ENCODE results near the gene DOCK9.

The DOCK9 gene

GRCh38 chr13:98977568-98978265, at the start of gene DOCK9:
Gene DOCK9 (minus strand): TSS chr13:98978064. CDS start chr13:98977909, 155 bp downstream.
- no peaks in the 10 kb centered on the region for H3K9me3 ChIP-seq (ENCODE audit: insufficient read depth, low read depth, low read length)
- H3K4me3 ChIP-seq (ENCODE audit: low read length), result peak within 1 kb of the TSS; percentile 31
- H3K36me3 ChIP-seq (ENCODE audit: insufficient read depth, low read depth, low read length), result no peaks in the 10 kb centered on the region
- H3K27ac ChIP-seq (ENCODE audit: low read length), result no peak within 1 kb of the TSS
- H3K4me1 ChIP-seq (ENCODE audit: insufficient read depth, low read length), result peaks cover 38% of the 10 kb centered on the region
- H3K27me3 ChIP-seq (ENCODE audit: insufficient read depth, low read length), result no peaks in the 10 kb centered on the region
- peak within 1 kb of the TSS; percentile 35; the same call in 1 of the 2 replicates for H3K9ac ChIP-seq (ENCODE audit: low read depth, low read length)

GRCh38 chr13:99027260-99027659, 49.4 kb upstream of the DOCK9 start:
- no peak overlapping the region for H3K27ac ChIP-seq (ENCODE audit: low read length)
- H3K9ac ChIP-seq (ENCODE audit: low read depth, low read length), result no peak overlapping the region
- H3K4me1 ChIP-seq (ENCODE audit: insufficient read depth, low read length), result no peaks in the 10 kb centered on the region
- no peak overlapping the region for H3K4me3 ChIP-seq (ENCODE audit: low read length)
- H3K9me3 ChIP-seq (ENCODE audit: insufficient read depth, low read depth, low read length), result 0 out of 2 replicates have a peak, but pooled peaks cover 6% of the 10 kb centered on the region
- no peaks in the 10 kb centered on the region for H3K36me3 ChIP-seq (ENCODE audit: insufficient read depth, low read depth, low read length)
- no peaks in the 10 kb centered on the region for H3K27me3 ChIP-seq (ENCODE audit: insufficient read depth, low read length)

GRCh38 chr13:99022941-99023340, 45.1 kb upstream of the DOCK9 start:
- Histone ChIP-seq H3K9me3 (ENCODE audit: insufficient read depth, low read depth, low read length) (no peaks in the 10 kb centered on the region), H3K4me3 (ENCODE audit: low read length) (no peak overlapping the region), H3K9ac (ENCODE audit: low read depth, low read length) (no peak overlapping the region), H3K36me3 (ENCODE audit: insufficient read depth, low read depth, low read length) (no peaks in the 10 kb centered on the region), H3K27ac (ENCODE audit: low read length) (no peak overlapping the region), H3K4me1 (ENCODE audit: insufficient read depth, low read length) (no peaks in the 10 kb centered on the region), H3K27me3 (ENCODE audit: insufficient read depth, low read length) (no peaks in the 10 kb centered on the region)

GRCh38 chr13:99018418-99019180, 40.7 kb upstream of the DOCK9 start:
- Histone ChIP-seq H3K27me3 (ENCODE audit: insufficient read depth, low read length) (no peaks in the 10 kb centered on the region), H3K36me3 (ENCODE audit: insufficient read depth, low read depth, low read length) (no peaks in the 10 kb centered on the region), H3K4me1 (ENCODE audit: insufficient read depth, low read length) (no peaks in the 10 kb centered on the region; the same call in 1 of the 2 replicates), H3K27ac (ENCODE audit: low read length) (no peak overlapping the region), H3K4me3 (ENCODE audit: low read length) (no peak overlapping the region), H3K9me3 (ENCODE audit: insufficient read depth, low read depth, low read length) (no peaks in the 10 kb centered on the region), H3K9ac (ENCODE audit: low read depth, low read length) (no peak overlapping the region)

- Histone ChIP-seq H3K4me1 (ENCODE audit: insufficient read depth, low read length) (no peaks in the 10 kb centered on the region; the same call in 1 of the 2 replicates), H3K27ac (ENCODE audit: low read length) (no peak overlapping the region), H3K27me3 (ENCODE audit: insufficient read depth, low read length) (no peaks in the 10 kb centered on the region), H3K9me3 (ENCODE audit: insufficient read depth, low read depth, low read length) (no peaks in the 10 kb centered on the region), H3K9ac (ENCODE audit: low read depth, low read length) (no peak overlapping the region), H3K4me3 (ENCODE audit: low read length) (no peak overlapping the region), H3K36me3 (ENCODE audit: insufficient read depth, low read depth, low read length) (no peaks in the 10 kb centered on the region)
Observed at GRCh38 chr13:99015606-99016490, 38.0 kb upstream of the DOCK9 start.

GRCh38 chr13:99014522-99014921, 36.7 kb upstream of the DOCK9 start:
- no peaks in the 10 kb centered on the region; the same call in 1 of the 2 replicates for H3K4me1 ChIP-seq (ENCODE audit: insufficient read depth, low read length)
- no peaks in the 10 kb centered on the region for H3K27me3 ChIP-seq (ENCODE audit: insufficient read depth, low read length)
- H3K27ac ChIP-seq (ENCODE audit: low read length), result no peak overlapping the region
- H3K36me3 ChIP-seq (ENCODE audit: insufficient read depth, low read depth, low read length), result no peaks in the 10 kb centered on the region
- no peak overlapping the region for H3K9ac ChIP-seq (ENCODE audit: low read depth, low read length)
- no peaks in the 10 kb centered on the region for H3K9me3 ChIP-seq (ENCODE audit: insufficient read depth, low read depth, low read length)
- no peak overlapping the region for H3K4me3 ChIP-seq (ENCODE audit: low read length)

GRCh38 chr13:99013951-99014350, 36.1 kb upstream of the DOCK9 start:
- Histone ChIP-seq H3K4me3 (ENCODE audit: low read length) (no peak overlapping the region), H3K9me3 (ENCODE audit: insufficient read depth, low read depth, low read length) (no peaks in the 10 kb centered on the region), H3K9ac (ENCODE audit: low read depth, low read length) (no peak overlapping the region)

GRCh38 chr13:99012539-99012938, 34.7 kb upstream of the DOCK9 start:
- H3K9ac ChIP-seq (ENCODE audit: low read depth, low read length), result no peak overlapping the region
- H3K27me3 ChIP-seq (ENCODE audit: insufficient read depth, low read length), result no peaks in the 10 kb centered on the region
- H3K4me1 ChIP-seq (ENCODE audit: insufficient read depth, low read length), result no peaks in the 10 kb centered on the region; the same call in 1 of the 2 replicates
- H3K9me3 ChIP-seq (ENCODE audit: insufficient read depth, low read depth, low read length), result no peaks in the 10 kb centered on the region
- no peak overlapping the region for H3K27ac ChIP-seq (ENCODE audit: low read length)
- no peaks in the 10 kb centered on the region for H3K36me3 ChIP-seq (ENCODE audit: insufficient read depth, low read depth, low read length)
- H3K4me3 ChIP-seq (ENCODE audit: low read length), result no peak overlapping the region

More at GRCh38 chr13:99013951-99014350, 36.1 kb upstream of the DOCK9 start:
- no peaks in the 10 kb centered on the region for H3K27me3 ChIP-seq (ENCODE audit: insufficient read depth, low read length)
- H3K4me1 ChIP-seq (ENCODE audit: insufficient read depth, low read length), result no peaks in the 10 kb centered on the region; the same call in 1 of the 2 replicates
- H3K36me3 ChIP-seq (ENCODE audit: insufficient read depth, low read depth, low read length), result no peaks in the 10 kb centered on the region
- H3K27ac ChIP-seq (ENCODE audit: low read length), result no peak overlapping the region

GRCh38 chr13:99009987-99010551, 32.2 kb upstream of the DOCK9 start:
- no peak overlapping the region for H3K4me3 ChIP-seq (ENCODE audit: low read length)
- H3K9ac ChIP-seq (ENCODE audit: low read depth, low read length), result no peak overlapping the region
- H3K27ac ChIP-seq (ENCODE audit: low read length), result no peak overlapping the region
- no peaks in the 10 kb centered on the region for H3K36me3 ChIP-seq (ENCODE audit: insufficient read depth, low read depth, low read length)
- H3K27me3 ChIP-seq (ENCODE audit: insufficient read depth, low read length), result no peaks in the 10 kb centered on the region
- H3K4me1 ChIP-seq (ENCODE audit: insufficient read depth, low read length), result no peaks in the 10 kb centered on the region; the same call in 1 of the 2 replicates
- H3K9me3 ChIP-seq (ENCODE audit: insufficient read depth, low read depth, low read length), result no peaks in the 10 kb centered on the region

GRCh38 chr13:99008577-99008976, 30.7 kb upstream of the DOCK9 start:
- H3K9ac ChIP-seq (ENCODE audit: low read depth, low read length), result no peak overlapping the region
- no peak overlapping the region for H3K27ac ChIP-seq (ENCODE audit: low read length)
- H3K9me3 ChIP-seq (ENCODE audit: insufficient read depth, low read depth, low read length), result no peaks in the 10 kb centered on the region
- no peak overlapping the region for H3K4me3 ChIP-seq (ENCODE audit: low read length)
- no peaks in the 10 kb centered on the region for H3K4me1 ChIP-seq (ENCODE audit: insufficient read depth, low read length)
- H3K27me3 ChIP-seq (ENCODE audit: insufficient read depth, low read length), result no peaks in the 10 kb centered on the region
- H3K36me3 ChIP-seq (ENCODE audit: insufficient read depth, low read depth, low read length), result no peaks in the 10 kb centered on the region

GRCh38 chr13:99007414-99007986, 29.6 kb upstream of the DOCK9 start:
- Histone ChIP-seq H3K27ac (ENCODE audit: low read length) (no peak overlapping the region), H3K4me3 (ENCODE audit: low read length) (no peak overlapping the region), H3K27me3 (ENCODE audit: insufficient read depth, low read length) (no peaks in the 10 kb centered on the region)

More at GRCh38 chr13:99007414-99007986, 29.6 kb upstream of the DOCK9 start:
- no peaks in the 10 kb centered on the region for H3K36me3 ChIP-seq (ENCODE audit: insufficient read depth, low read depth, low read length)
- H3K9me3 ChIP-seq (ENCODE audit: insufficient read depth, low read depth, low read length), result no peaks in the 10 kb centered on the region
- no peak overlapping the region for H3K9ac ChIP-seq (ENCODE audit: low read depth, low read length)
- peaks cover 5% of the 10 kb centered on the region; the same call in 1 of the 2 replicates for H3K4me1 ChIP-seq (ENCODE audit: insufficient read depth, low read length)
